GM23338 (cell line): Measurements from ENCODE around the gene KLF4. TPM values are rescaled to one million over a fixed set of nuclear protein-coding genes. Genes with fewer than 3 reads are reported as not detected.

ENCODE experiments used
- ATAC-seq: fragments of 200-7000 bp; cut with Tn5 transposase; 3 replicates; pipeline ENCODE4 v1.9.1; 2020
- DNase-seq: peaks from one replicate; pipeline ENCODE4 v3.0.0-alpha.2; 2015; ENCODE audit warnings: low spot score
- H2AFZ ChIP-seq: fragments of 200-600 bp; sonication (generic); 2 replicates; pipeline ENCODE4 v1.8.0; 2016; ENCODE audit warnings: antibody characterized with exemption, mild to moderate bottlenecking, moderate library complexity
- H3F3A ChIP-seq: fragments of 200-600 bp; sonication (generic); replicated peaks from 2 replicates; pipeline ENCODE4 v1.8.0; 2017; ENCODE audit warnings: antibody characterized with exemption, mixed run types, low read depth
- H3K27ac ChIP-seq: fragments of 200-600 bp; sonication (generic); 2 replicates; pipeline ENCODE4 v1.6.1; 2016; ENCODE audit warnings: low read depth
- H3K27me3 ChIP-seq: fragments of 200-600 bp; sonication (generic); 2 replicates; pipeline ENCODE4 v1.8.0; 2016; ENCODE audit warnings: mild to moderate bottlenecking, mixed run types, moderate library complexity; ENCODE audit not compliant: insufficient read depth
- H3K36me3 ChIP-seq: fragments of 200-600 bp; sonication (generic); 2 replicates; pipeline ENCODE4 v1.8.0; 2016; ENCODE audit warnings: mild to moderate bottlenecking; ENCODE audit not compliant: insufficient read depth
- H3K4me1 ChIP-seq: fragments of 200-600 bp; sonication (generic); 2 replicates; pipeline ENCODE4 v1.8.0; 2016; ENCODE audit warnings: mild to moderate bottlenecking, moderate library complexity; ENCODE audit not compliant: insufficient read depth
- H3K4me2 ChIP-seq: fragments of 200-600 bp; sonication (generic); 2 replicates; pipeline ENCODE4 v1.7.1; 2017; ENCODE audit warnings: mixed run types
- H3K4me3 ChIP-seq: fragments of 200-600 bp; sonication (generic); 2 replicates; pipeline ENCODE4 v1.6.1; 2016; ENCODE audit warnings: mixed run types
- H3K79me2 ChIP-seq: fragments of 200-600 bp; sonication (generic); replicated peaks from 2 replicates; pipeline ENCODE4 v1.8.0; 2017; ENCODE audit warnings: mild to moderate bottlenecking; ENCODE audit not compliant: insufficient read depth
- H3K9me2 ChIP-seq: fragments of 200-600 bp; sonication (generic); 2 replicates; pipeline ENCODE4 v1.8.0; 2017; ENCODE audit not compliant: insufficient read depth
- H4K20me1 ChIP-seq: fragments of 200-600 bp; sonication (generic); replicated peaks from 2 replicates; pipeline ENCODE4 v1.8.0; 2017; ENCODE audit warnings: mild to moderate bottlenecking; ENCODE audit not compliant: insufficient read depth
- H3K27ac Mint-ChIP-seq: 2 replicates; pipeline ENCODE4 v1.8.0; 2020; ENCODE audit warnings: inconsistent platforms, mild to moderate bottlenecking, moderate library complexity, mixed read lengths
- H3K27me3 Mint-ChIP-seq: 3 replicates; pipeline ENCODE4 v1.8.0; 2022; ENCODE audit warnings: low read depth, mild to moderate bottlenecking, moderate library complexity, mixed read lengths, inconsistent platforms; ENCODE audit not compliant: insufficient read depth, poor library complexity
- H3K36me3 Mint-ChIP-seq: 3 replicates; pipeline ENCODE4 v1.8.0; 2021; ENCODE audit warnings: low read depth, mild to moderate bottlenecking, inconsistent platforms, moderate library complexity, mixed read lengths
- H3K4me1 Mint-ChIP-seq: 3 replicates; pipeline ENCODE4 v1.8.0; 2020; ENCODE audit warnings: mild to moderate bottlenecking, inconsistent platforms, mixed read lengths
- H3K4me3 Mint-ChIP-seq: 3 replicates; pipeline ENCODE4 v1.8.0; 2021; ENCODE audit warnings: moderate library complexity, mild to moderate bottlenecking, inconsistent platforms, mixed read lengths
- H3K9me3 Mint-ChIP-seq: 3 replicates; pipeline ENCODE4 v1.8.0; 2020; ENCODE audit warnings: moderate library complexity, mild to moderate bottlenecking, inconsistent platforms, mixed read lengths
- CREB1 ChIP-seq: fragments of 250-450 bp; sonication (Bioruptor Pico); IDR thresholded peaks from 2 replicates; pipeline ENCODE4 v1.5.0; 2020; ENCODE audit warnings: low read depth, mild to moderate bottlenecking, moderate library complexity
- CTCF ChIP-seq, 2 experiments: fragments of 200-600 bp in 1 of 2; sonication (generic) in 1 of 2; conservative IDR thresholded peaks; 2 replicates each; pipeline versions ENCODE4 v1.5.1 to v1.6.1; 2016 to 2017; ENCODE audit warnings: antibody characterized with exemption in 2 of 2, low read depth in 2 of 2, mild to moderate bottlenecking in 2 of 2, moderate library complexity in 1 of 2
- EZH2 ChIP-seq: fragments of 200-600 bp; sonication (generic); IDR thresholded peaks from one replicate; pipeline ENCODE4 v1.8.0; 2017; ENCODE audit warnings: antibody characterized with exemption, mild to moderate bottlenecking, low read depth; ENCODE audit not compliant: unreplicated experiment
- EZH2phosphoT487 ChIP-seq: fragments of 200-600 bp; sonication (generic); IDR thresholded peaks from one replicate; pipeline ENCODE4 v1.8.1; 2018; ENCODE audit warnings: antibody characterized with exemption; ENCODE audit not compliant: unreplicated experiment
- JUNB ChIP-seq: IDR thresholded peaks from one replicate; pipeline ENCODE4 v1.6.1; 2016; ENCODE audit warnings: antibody characterized with exemption; ENCODE audit not compliant: unreplicated experiment
- NANOG ChIP-seq: IDR thresholded peaks from 2 replicates; pipeline ENCODE4 v1.6.1; 2016; ENCODE audit warnings: antibody characterized with exemption, borderline replicate concordance
- POLR2AphosphoS5 ChIP-seq: IDR thresholded peaks from 2 replicates; pipeline ENCODE4 v1.6.1; 2016; ENCODE audit warnings: antibody characterized with exemption, low read depth
- STAT1 ChIP-seq: IDR thresholded peaks from one replicate; pipeline ENCODE4 v1.6.1; 2016; ENCODE audit warnings: antibody characterized with exemption; ENCODE audit not compliant: unreplicated experiment
- ZNF114 ChIP-seq: fragments of 250-450 bp; sonication (Bioruptor Pico); IDR thresholded peaks from 2 replicates; pipeline ENCODE4 v1.5.0; 2020; ENCODE audit warnings: mild to moderate bottlenecking, moderate library complexity
- ZNF331 ChIP-seq: fragments of 250-450 bp; sonication (Bioruptor Pico); IDR thresholded peaks from 2 replicates; pipeline ENCODE4 v1.5.0; 2020; ENCODE audit warnings: low read depth, mild to moderate bottlenecking, moderate library complexity
- ZNF462 ChIP-seq: fragments of 250-450 bp; sonication (Bioruptor Pico); IDR thresholded peaks from 2 replicates; pipeline ENCODE4 v1.5.0; 2020; ENCODE audit warnings: mild to moderate bottlenecking, moderate library complexity
- polyA plus RNA-seq: library from polyadenylated mRNA; unstranded; fragments of >200 nt; fragmentation: Nextera tagmentation; extraction: Ambion mirVana; gene quantifications from 2 replicates; pipeline ENCODE4 v1.2.1, GENCODE V29; 2016
- total RNA-seq: library from RNA; depleted of rRNA; stranded (reverse); fragments of >200 nt; shearing (Covaris generic); gene quantifications from 2 replicates; pipeline ENCODE4 v1.2.3, GENCODE V29; 2014
- TF ChIP-seq, protein P1 (sequence below): IDR thresholded peaks from one replicate; pipeline ENCODE4 v1.6.1; 2018; ENCODE audit warnings: antibody characterized with exemption; ENCODE audit not compliant: unreplicated experiment
- TF ChIP-seq, protein P2 (sequence below): IDR thresholded peaks from 2 replicates; pipeline ENCODE4 v1.6.1; 2016; ENCODE audit warnings: antibody characterized with exemption

The KLF4 gene
- total and polyA plus RNA-seq, 2 experiments from 2014 or later: 8.3 to 29.8 TPM

DNA sequence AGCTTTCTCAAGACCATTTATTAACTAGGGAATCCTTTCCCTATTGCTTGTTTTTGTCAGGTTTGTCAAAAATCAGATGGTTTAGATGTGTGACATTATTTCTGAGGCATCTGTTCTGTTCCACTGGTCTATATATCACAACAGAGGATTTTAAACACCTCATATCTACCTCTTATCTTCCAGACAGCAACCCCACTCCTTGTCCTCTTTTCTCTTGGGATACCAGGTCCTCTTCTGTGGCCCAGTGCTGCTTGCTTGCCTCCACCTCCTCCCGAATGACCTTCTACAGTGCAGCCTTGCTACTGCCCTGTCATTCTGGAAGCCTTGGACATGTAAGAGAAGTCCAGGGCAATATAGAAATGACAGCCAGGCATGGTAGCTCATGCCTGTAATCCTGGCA, 30.6 kb upstream of the KLF4 start:
- Histone ChIP-seq H3K9me2 (no peaks in the 10 kb centered on the region), H3K4me2 (no peak overlapping the region), H3K36me3 (no peaks in the 10 kb centered on the region), H3K27ac (no peak overlapping the region), H3K27me3 (no peaks in the 10 kb centered on the region), H3K4me1 (no peaks in the 10 kb centered on the region), H2AFZ (no peak overlapping the region), H4K20me1 (no peaks in the 10 kb centered on the region), H3K4me3 (no peak overlapping the region), H3F3A (no peaks in the 10 kb centered on the region), H3K79me2 (no peaks in the 10 kb centered on the region)
- Mint-ChIP-seq H3K4me3 (no peak overlapping the region), H3K9me3 (0 out of 3 replicates have a peak, but pooled peaks cover 6% of the 10 kb centered on the region), H3K27ac (no peak overlapping the region), H3K27me3 (peaks cover 3% of the 10 kb centered on the region), H3K36me3 (no peaks in the 10 kb centered on the region), H3K4me1 (no peaks in the 10 kb centered on the region)
- no peak for DNase-seq
- no peak for ATAC-seq
- TF ChIP-seq EZH2phosphoT487 (no peak), ZNF114 (CRISPR knock-in tag) (no peak), ZNF331 (CRISPR knock-in tag) (no peak), CREB1 (CRISPR knock-in tag) (no peak), POLR2AphosphoS5 (no peak), STAT1 (no peak), ZNF462 (CRISPR knock-in tag) (no peak), NANOG (no peak), CTCF (conservative IDR thresholded peaks at IDR 0.05; ENCODE audit: low read depth in 2 of 2) (no peak), JUNB (no peak), EZH2 (no peak)
- TF ChIP-seq, protein P1, sequence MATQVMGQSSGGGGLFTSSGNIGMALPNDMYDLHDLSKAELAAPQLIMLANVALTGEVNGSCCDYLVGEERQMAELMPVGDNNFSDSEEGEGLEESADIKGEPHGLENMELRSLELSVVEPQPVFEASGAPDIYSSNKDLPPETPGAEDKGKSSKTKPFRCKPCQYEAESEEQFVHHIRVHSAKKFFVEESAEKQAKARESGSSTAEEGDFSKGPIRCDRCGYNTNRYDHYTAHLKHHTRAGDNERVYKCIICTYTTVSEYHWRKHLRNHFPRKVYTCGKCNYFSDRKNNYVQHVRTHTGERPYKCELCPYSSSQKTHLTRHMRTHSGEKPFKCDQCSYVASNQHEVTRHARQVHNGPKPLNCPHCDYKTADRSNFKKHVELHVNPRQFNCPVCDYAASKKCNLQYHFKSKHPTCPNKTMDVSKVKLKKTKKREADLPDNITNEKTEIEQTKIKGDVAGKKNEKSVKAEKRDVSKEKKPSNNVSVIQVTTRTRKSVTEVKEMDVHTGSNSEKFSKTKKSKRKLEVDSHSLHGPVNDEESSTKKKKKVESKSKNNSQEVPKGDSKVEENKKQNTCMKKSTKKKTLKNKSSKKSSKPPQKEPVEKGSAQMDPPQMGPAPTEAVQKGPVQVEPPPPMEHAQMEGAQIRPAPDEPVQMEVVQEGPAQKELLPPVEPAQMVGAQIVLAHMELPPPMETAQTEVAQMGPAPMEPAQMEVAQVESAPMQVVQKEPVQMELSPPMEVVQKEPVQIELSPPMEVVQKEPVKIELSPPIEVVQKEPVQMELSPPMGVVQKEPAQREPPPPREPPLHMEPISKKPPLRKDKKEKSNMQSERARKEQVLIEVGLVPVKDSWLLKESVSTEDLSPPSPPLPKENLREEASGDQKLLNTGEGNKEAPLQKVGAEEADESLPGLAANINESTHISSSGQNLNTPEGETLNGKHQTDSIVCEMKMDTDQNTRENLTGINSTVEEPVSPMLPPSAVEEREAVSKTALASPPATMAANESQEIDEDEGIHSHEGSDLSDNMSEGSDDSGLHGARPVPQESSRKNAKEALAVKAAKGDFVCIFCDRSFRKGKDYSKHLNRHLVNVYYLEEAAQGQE: no peak
- TF ChIP-seq, protein P2, sequence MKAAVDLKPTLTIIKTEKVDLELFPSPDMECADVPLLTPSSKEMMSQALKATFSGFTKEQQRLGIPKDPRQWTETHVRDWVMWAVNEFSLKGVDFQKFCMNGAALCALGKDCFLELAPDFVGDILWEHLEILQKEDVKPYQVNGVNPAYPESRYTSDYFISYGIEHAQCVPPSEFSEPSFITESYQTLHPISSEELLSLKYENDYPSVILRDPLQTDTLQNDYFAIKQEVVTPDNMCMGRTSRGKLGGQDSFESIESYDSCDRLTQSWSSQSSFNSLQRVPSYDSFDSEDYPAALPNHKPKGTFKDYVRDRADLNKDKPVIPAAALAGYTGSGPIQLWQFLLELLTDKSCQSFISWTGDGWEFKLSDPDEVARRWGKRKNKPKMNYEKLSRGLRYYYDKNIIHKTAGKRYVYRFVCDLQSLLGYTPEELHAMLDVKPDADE: no peak
